Upper lobe of left lung (tissue), 6 donors: ENCODE measurements around the gene SUSD3. TPM values are rescaled to one million over a fixed set of nuclear protein-coding genes. Genes with fewer than 3 reads are reported as not detected.

ENCODE experiments used
- ATAC-seq, 2 donors: fragments of 200-7000 bp; cut with Tn5 transposase; one replicate each; pipeline ENCODE4 v1.9.1; 2022; ENCODE audit warnings: mild to moderate bottlenecking in 2 of 2, moderate library complexity in 2 of 2; ENCODE audit not compliant: low FRiP score in 2 of 2
- DNase-seq, 2 donors: peaks; one replicate each; pipeline ENCODE4 v3.0.0-alpha.2; 2019 to 2020
- H3K27ac ChIP-seq, 4 donors: fragments of 200-600 bp; sonication (generic); one replicate each; pipeline ENCODE4 v1.5.1; 2016 to 2019
- H3K27me3 ChIP-seq, 4 donors: fragments of 200-600 bp; sonication (generic); one replicate each; pipeline ENCODE4 v1.5.1; 2017 to 2019
- H3K36me3 ChIP-seq, 4 donors: fragments of 200-600 bp; sonication (generic); one replicate each; pipeline ENCODE4 v1.5.1; 2016 to 2019
- H3K4me1 ChIP-seq, 4 donors: fragments of 200-600 bp; sonication (generic); one replicate each; pipeline ENCODE4 v1.5.1; 2018 to 2019
- H3K4me3 ChIP-seq, 4 donors: fragments of 200-600 bp; sonication (generic); one replicate each; pipeline ENCODE4 v1.5.1; 2017 to 2019; ENCODE audit warnings: mild to moderate bottlenecking in 2 of 4, moderate library complexity in 1 of 4
- H3K9me3 ChIP-seq, 4 donors: fragments of 200-600 bp; sonication (generic); one replicate each; pipeline ENCODE4 v1.5.1; 2018 to 2019
- CTCF ChIP-seq, 6 experiments: fragments of 450-650 bp in 4 of 6; fragments of 200-600 bp in 2 of 6; sonication (generic) in 2 of 6; IDR thresholded peaks; one replicate each; pipeline ENCODE4 v1.5.1; 2016 to 2019; ENCODE audit warnings: antibody characterized with exemption in 6 of 6
- EP300 ChIP-seq, 4 donors: sonication (generic); formaldehyde crosslinking; IDR thresholded peaks; one replicate each; pipeline ENCODE4 v1.5.1; 2017; ENCODE audit warnings: antibody characterized with exemption in 4 of 4, control low read depth in 2 of 4
- POLR2A ChIP-seq, 4 donors: fragments of 450-650 bp; IDR thresholded peaks; one replicate each; pipeline ENCODE4 v1.5.1; 2016 to 2017; ENCODE audit warnings: antibody characterized with exemption in 4 of 4, mild to moderate bottlenecking in 2 of 4
- POLR2AphosphoS5 ChIP-seq, 2 donors: sonication (generic); formaldehyde crosslinking; IDR thresholded peaks; one replicate each; pipeline ENCODE4 v1.5.1; 2017; ENCODE audit warnings: antibody characterized with exemption in 2 of 2
- WGBS, 2 donors: methylation state at CpG; one replicate each; pipeline ENCODE4 v1.1.5; 2017 to 2018; 5-methylcytosine and 5-hydroxymethylcytosine counted together
- total RNA-seq, 6 donors: library from RNA; depleted of rRNA in 4 of 6; stranded (reverse); fragments of >200 nt in 4 of 6; gene quantifications; one replicate each; pipeline versions ENCODE4 v1.1.0 to v1.2.1, GENCODE V29; 2016 to 2021
- donor health status: DM: no; HTN: no; CAD: no; lungs with moderate emphysema.
- donor health status: DM: no; HTN: yes; CAD: no; lungs with severe emphysema.

Gene SUSD3
- total RNA-seq, 6 donors from 2014 or later, result 3.9 to 17.8 (median 5.2) TPM

- Histone ChIP-seq H3K36me3 (no peaks in the 10 kb centered on the region), H3K4me3 (no peak overlapping the region), H3K27me3 (no peaks in the 10 kb centered on the region), H3K4me1 (peaks cover 0 to 3% (median 0%) of the 10 kb centered on the region in 4 donors), H3K9me3 (no peaks in the 10 kb centered on the region), H3K27ac (no peak overlapping the region)
- ATAC-seq, result no peak
- DNase-seq, result no peak
- TF ChIP-seq EP300 (IDR thresholded peaks at IDR 0.05), result no peak
- 87 to 96% methylated on average over 7 of the region's 7 CpGs for WGBS, 2 donors
These were observed 13.0 kb downstream of the SUSD3 start for GRCh38 chr9:93071464-93071863.

GRCh38 chr9:93072383-93072795 is 13.9 kb downstream of the SUSD3 start:
- TF ChIP-seq POLR2AphosphoS5 (IDR thresholded peaks at IDR 0.05), result no peak
- Histone ChIP-seq H3K4me3 (no peak overlapping the region), H3K4me1 (peaks cover 0 to 3% (median 0%) of the 10 kb centered on the region in 4 donors), H3K27ac (no peak overlapping the region), H3K27me3 (no peaks in the 10 kb centered on the region), H3K36me3 (no peaks in the 10 kb centered on the region), H3K9me3 (no peaks in the 10 kb centered on the region)
- no peak for ATAC-seq
- 25 to 42% methylated on average over 1 to 5 of the region's 5 CpGs for WGBS, 2 donors
- DNase-seq, result no peak

GRCh38 chr9:93076101-93076791 is 17.7 kb downstream of the SUSD3 start:
- H3K36me3 ChIP-seq, result no peaks in the 10 kb centered on the region
- DNase-seq, result no peak
- no peak for TF ChIP-seq POLR2A (IDR thresholded peaks at IDR 0.05)
- no peak for TF ChIP-seq POLR2AphosphoS5 (IDR thresholded peaks at IDR 0.05)
- TF ChIP-seq EP300 (IDR thresholded peaks at IDR 0.05), result no peak
- TF ChIP-seq CTCF (IDR thresholded peaks at IDR 0.05), result no peak
- 90 to 98% methylated on average over 10 to 12 of the region's 12 CpGs for WGBS, 2 donors
- no peak overlapping the region for H3K4me3 ChIP-seq
- no peak overlapping the region for H3K27ac ChIP-seq
- no peaks in the 10 kb centered on the region for H3K9me3 ChIP-seq
- no peaks in the 10 kb centered on the region for H3K27me3 ChIP-seq
- peaks cover 0 to 3% (median 0%) of the 10 kb centered on the region in 4 donors for H3K4me1 ChIP-seq
- no peak for ATAC-seq

- Histone ChIP-seq H3K4me3 (no peak overlapping the region), H3K27me3 (no peaks in the 10 kb centered on the region), H3K4me1 (peaks cover 0 to 3% (median 0%) of the 10 kb centered on the region in 4 donors), H3K9me3 (no peaks in the 10 kb centered on the region), H3K27ac (no peak overlapping the region), H3K36me3 (no peaks in the 10 kb centered on the region)
- 95 to 100% methylated on average over 2 of the region's 2 CpGs for WGBS, 2 donors
- DNase-seq (no peak), ATAC-seq (no peak)
- TF ChIP-seq EP300 (IDR thresholded peaks at IDR 0.05), result no peak
- TF ChIP-seq POLR2A (IDR thresholded peaks at IDR 0.05), result no peak
- TF ChIP-seq CTCF (IDR thresholded peaks at IDR 0.05), result no peak
- TF ChIP-seq POLR2AphosphoS5 (IDR thresholded peaks at IDR 0.05), result no peak
These were observed 18.3 kb downstream of the SUSD3 start for GRCh38 chr9:93076792-93077128.

- 100% methylated on average over 1 of the region's 1 CpG for WGBS, 2 donors
- ATAC-seq (no peak), DNase-seq (no peak)
- Histone ChIP-seq H3K27me3 (no peaks in the 10 kb centered on the region), H3K9me3 (no peaks in the 10 kb centered on the region), H3K36me3 (no peaks in the 10 kb centered on the region), H3K4me3 (no peak overlapping the region), H3K4me1 (peaks cover 0 to 3% (median 0%) of the 10 kb centered on the region in 4 donors), H3K27ac (no peak overlapping the region)
- TF ChIP-seq POLR2A (IDR thresholded peaks at IDR 0.05), result no peak
- no peak for TF ChIP-seq POLR2AphosphoS5 (IDR thresholded peaks at IDR 0.05)
- no peak for TF ChIP-seq EP300 (IDR thresholded peaks at IDR 0.05)
These were observed 18.9 kb downstream of the SUSD3 start for GRCh38 chr9:93077367-93077766.

- WGBS, 2 donors, result 98% methylated on average over 12 to 16 of the region's 16 CpGs
- Histone ChIP-seq H3K4me3 (no peak overlapping the region), H3K36me3 (no peaks in the 10 kb centered on the region), H3K4me1 (peaks cover 2 to 3% (median 3%) of the 10 kb centered on the region in 4 donors), H3K9me3 (no peaks in the 10 kb centered on the region), H3K27me3 (no peaks in the 10 kb centered on the region), H3K27ac (no peak overlapping the region)
- TF ChIP-seq POLR2A (IDR thresholded peaks at IDR 0.05) (no peak), POLR2AphosphoS5 (IDR thresholded peaks at IDR 0.05) (no peak), CTCF (IDR thresholded peaks at IDR 0.05) (no peak), EP300 (IDR thresholded peaks at IDR 0.05) (no peak)
- ATAC-seq (no peak), DNase-seq (no peak)
These were observed 19.3 kb downstream of the SUSD3 start for GRCh38 chr9:93077811-93078210.
